ENCODE results near the gene C1QA.

Gene C1QA

GRCh38 chr1:22598736-22599135, 37.7 kb upstream of the C1QA start:
- H3K9me3 ChIP-seq (ENCODE audit: control insufficient read depth, low read length): no peaks in the 10 kb centered on the region
- no peaks in the 10 kb centered on the region for H3K36me3 ChIP-seq (ENCODE audit: control insufficient read depth, insufficient read depth, low read length)
- H3K4me3 ChIP-seq (ENCODE audit: insufficient read depth, low read depth, low read length, poor library complexity, severe bottlenecking): no peak overlapping the region
- H3K4me1 ChIP-seq (ENCODE audit: control insufficient read depth, insufficient read depth, low read length, poor library complexity, severe bottlenecking): no peaks in the 10 kb centered on the region
- DNase-seq: no peak
- no peak overlapping the region for H3K27ac ChIP-seq (ENCODE audit: insufficient read depth, low read length, poor library complexity, severe bottlenecking)
- no peaks in the 10 kb centered on the region for H3K27me3 ChIP-seq (replicated peaks; ENCODE audit: control insufficient read depth, insufficient read depth, low read length, poor library complexity, severe bottlenecking)

GRCh38 chr1:22600071-22600816, 36.2 kb upstream of the C1QA start:
- Histone ChIP-seq H3K27ac (ENCODE audit: insufficient read depth, low read length, poor library complexity, severe bottlenecking) (no peak overlapping the region), H3K36me3 (ENCODE audit: control insufficient read depth, insufficient read depth, low read length) (no peaks in the 10 kb centered on the region), H3K4me3 (ENCODE audit: insufficient read depth, low read depth, low read length, poor library complexity, severe bottlenecking) (no peak overlapping the region), H3K27me3 (replicated peaks; ENCODE audit: control insufficient read depth, insufficient read depth, low read length, poor library complexity, severe bottlenecking) (peaks cover 4% of the 10 kb centered on the region), H3K4me1 (ENCODE audit: control insufficient read depth, insufficient read depth, low read length, poor library complexity, severe bottlenecking) (no peaks in the 10 kb centered on the region), H3K9me3 (ENCODE audit: control insufficient read depth, low read length) (no peaks in the 10 kb centered on the region)
- no peak for DNase-seq

- Histone ChIP-seq H3K27ac (ENCODE audit: insufficient read depth, low read length, poor library complexity, severe bottlenecking) (no peak overlapping the region), H3K4me1 (ENCODE audit: control insufficient read depth, insufficient read depth, low read length, poor library complexity, severe bottlenecking) (no peaks in the 10 kb centered on the region), H3K36me3 (ENCODE audit: control insufficient read depth, insufficient read depth, low read length) (no peaks in the 10 kb centered on the region), H3K9me3 (ENCODE audit: control insufficient read depth, low read length) (no peaks in the 10 kb centered on the region), H3K27me3 (replicated peaks; ENCODE audit: control insufficient read depth, insufficient read depth, low read length, poor library complexity, severe bottlenecking) (peaks cover 4% of the 10 kb centered on the region), H3K4me3 (ENCODE audit: insufficient read depth, low read depth, low read length, poor library complexity, severe bottlenecking) (no peak overlapping the region)
- DNase-seq: no peak
Measured at GRCh38 chr1:22600817-22601605, 35.4 kb upstream of the C1QA start.

- Histone ChIP-seq H3K4me1 (ENCODE audit: control insufficient read depth, insufficient read depth, low read length, poor library complexity, severe bottlenecking) (no peaks in the 10 kb centered on the region), H3K4me3 (ENCODE audit: insufficient read depth, low read depth, low read length, poor library complexity, severe bottlenecking) (no peak overlapping the region), H3K9me3 (ENCODE audit: control insufficient read depth, low read length) (no peaks in the 10 kb centered on the region), H3K36me3 (ENCODE audit: control insufficient read depth, insufficient read depth, low read length) (no peaks in the 10 kb centered on the region), H3K27me3 (replicated peaks; ENCODE audit: control insufficient read depth, insufficient read depth, low read length, poor library complexity, severe bottlenecking) (peaks cover 4% of the 10 kb centered on the region), H3K27ac (ENCODE audit: insufficient read depth, low read length, poor library complexity, severe bottlenecking) (no peak overlapping the region)
- no peak for DNase-seq
Measured at GRCh38 chr1:22601610-22602009, 34.8 kb upstream of the C1QA start.

- H3K4me3 ChIP-seq (ENCODE audit: insufficient read depth, low read depth, low read length, poor library complexity, severe bottlenecking): no peak overlapping the region
- H3K4me1 ChIP-seq (ENCODE audit: control insufficient read depth, insufficient read depth, low read length, poor library complexity, severe bottlenecking): no peaks in the 10 kb centered on the region
- H3K27ac ChIP-seq (ENCODE audit: insufficient read depth, low read length, poor library complexity, severe bottlenecking): no peak overlapping the region
- no peak for DNase-seq
- no peaks in the 10 kb centered on the region for H3K9me3 ChIP-seq (ENCODE audit: control insufficient read depth, low read length)
- H3K36me3 ChIP-seq (ENCODE audit: control insufficient read depth, insufficient read depth, low read length): no peaks in the 10 kb centered on the region
- peaks cover 4% of the 10 kb centered on the region for H3K27me3 ChIP-seq (replicated peaks; ENCODE audit: control insufficient read depth, insufficient read depth, low read length, poor library complexity, severe bottlenecking)
Measured at GRCh38 chr1:22602060-22602740, 34.2 kb upstream of the C1QA start.

GRCh38 chr1:22606161-22606560, 30.3 kb upstream of the C1QA start:
- peaks cover 7% of the 10 kb centered on the region for H3K27me3 ChIP-seq (replicated peaks; ENCODE audit: control insufficient read depth, insufficient read depth, low read length, poor library complexity, severe bottlenecking)
- H3K36me3 ChIP-seq (ENCODE audit: control insufficient read depth, insufficient read depth, low read length): no peaks in the 10 kb centered on the region
- no peaks in the 10 kb centered on the region for H3K9me3 ChIP-seq (ENCODE audit: control insufficient read depth, low read length)
- no peaks in the 10 kb centered on the region for H3K4me1 ChIP-seq (ENCODE audit: control insufficient read depth, insufficient read depth, low read length, poor library complexity, severe bottlenecking)
- no peak overlapping the region for H3K4me3 ChIP-seq (ENCODE audit: insufficient read depth, low read depth, low read length, poor library complexity, severe bottlenecking)
- H3K27ac ChIP-seq (ENCODE audit: insufficient read depth, low read length, poor library complexity, severe bottlenecking): no peak overlapping the region
- DNase-seq: no peak

- Histone ChIP-seq H3K4me1 (ENCODE audit: control insufficient read depth, insufficient read depth, low read length, poor library complexity, severe bottlenecking) (no peaks in the 10 kb centered on the region), H3K36me3 (ENCODE audit: control insufficient read depth, insufficient read depth, low read length) (no peaks in the 10 kb centered on the region), H3K27me3 (replicated peaks; ENCODE audit: control insufficient read depth, insufficient read depth, low read length, poor library complexity, severe bottlenecking) (peaks cover 14% of the 10 kb centered on the region), H3K4me3 (ENCODE audit: insufficient read depth, low read depth, low read length, poor library complexity, severe bottlenecking) (no peak overlapping the region), H3K9me3 (ENCODE audit: control insufficient read depth, low read length) (no peaks in the 10 kb centered on the region), H3K27ac (ENCODE audit: insufficient read depth, low read length, poor library complexity, severe bottlenecking) (no peak overlapping the region)
- DNase-seq: no peak
Measured at GRCh38 chr1:22607154-22607553, 29.3 kb upstream of the C1QA start.

GRCh38 chr1:22608361-22608760, 28.1 kb upstream of the C1QA start:
- Histone ChIP-seq H3K4me3 (ENCODE audit: insufficient read depth, low read depth, low read length, poor library complexity, severe bottlenecking) (no peak overlapping the region), H3K27ac (ENCODE audit: insufficient read depth, low read length, poor library complexity, severe bottlenecking) (no peak overlapping the region), H3K27me3 (replicated peaks; ENCODE audit: control insufficient read depth, insufficient read depth, low read length, poor library complexity, severe bottlenecking) (peaks cover 14% of the 10 kb centered on the region), H3K9me3 (ENCODE audit: control insufficient read depth, low read length) (no peaks in the 10 kb centered on the region), H3K4me1 (ENCODE audit: control insufficient read depth, insufficient read depth, low read length, poor library complexity, severe bottlenecking) (no peaks in the 10 kb centered on the region), H3K36me3 (ENCODE audit: control insufficient read depth, insufficient read depth, low read length) (no peaks in the 10 kb centered on the region)
- no peak for DNase-seq

- H3K9me3 ChIP-seq (ENCODE audit: control insufficient read depth, low read length): no peaks in the 10 kb centered on the region
- H3K36me3 ChIP-seq (ENCODE audit: control insufficient read depth, insufficient read depth, low read length): no peaks in the 10 kb centered on the region
- no peak for DNase-seq
- H3K4me1 ChIP-seq (ENCODE audit: control insufficient read depth, insufficient read depth, low read length, poor library complexity, severe bottlenecking): no peaks in the 10 kb centered on the region
- H3K4me3 ChIP-seq (ENCODE audit: insufficient read depth, low read depth, low read length, poor library complexity, severe bottlenecking): no peak overlapping the region
- H3K27ac ChIP-seq (ENCODE audit: insufficient read depth, low read length, poor library complexity, severe bottlenecking): no peak overlapping the region
- H3K27me3 ChIP-seq (replicated peaks; ENCODE audit: control insufficient read depth, insufficient read depth, low read length, poor library complexity, severe bottlenecking): peaks cover 14% of the 10 kb centered on the region
Measured at GRCh38 chr1:22609291-22609690, 27.1 kb upstream of the C1QA start.

- no peaks in the 10 kb centered on the region for H3K9me3 ChIP-seq (ENCODE audit: control insufficient read depth, low read length)
- H3K4me1 ChIP-seq (ENCODE audit: control insufficient read depth, insufficient read depth, low read length, poor library complexity, severe bottlenecking): no peaks in the 10 kb centered on the region
- no peak overlapping the region for H3K4me3 ChIP-seq (ENCODE audit: insufficient read depth, low read depth, low read length, poor library complexity, severe bottlenecking)
- H3K27me3 ChIP-seq (replicated peaks; ENCODE audit: control insufficient read depth, insufficient read depth, low read length, poor library complexity, severe bottlenecking): peaks cover 10% of the 10 kb centered on the region
- DNase-seq: no peak
- H3K27ac ChIP-seq (ENCODE audit: insufficient read depth, low read length, poor library complexity, severe bottlenecking): no peak overlapping the region
- no peaks in the 10 kb centered on the region for H3K36me3 ChIP-seq (ENCODE audit: control insufficient read depth, insufficient read depth, low read length)
Measured at GRCh38 chr1:22611530-22611947, 24.9 kb upstream of the C1QA start.

Data from effector memory CD4-positive, alpha-beta T cell (primary cell).